ENCODE data around the gene USH2A.

Gene USH2A

DNA sequence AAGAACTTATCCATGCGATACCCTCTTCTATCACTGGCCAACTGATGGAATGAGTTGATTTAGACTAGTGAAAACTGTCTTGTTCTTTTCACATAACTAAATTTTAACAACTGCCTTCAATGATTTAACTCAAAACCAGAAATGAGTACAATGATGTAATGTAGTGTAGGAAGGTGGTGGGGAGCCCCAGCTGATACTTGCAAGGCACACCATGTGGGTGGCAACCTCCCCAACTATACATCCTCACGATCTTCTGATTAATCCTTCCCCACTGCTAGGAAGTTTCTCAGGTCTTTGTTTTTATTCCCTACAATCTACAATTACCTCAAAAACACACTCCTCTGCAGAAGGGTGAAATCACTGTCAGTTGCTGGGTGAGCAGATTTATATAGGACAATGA, 755.5 kb downstream of the USH2A start:
- DNase-seq = no peak

DNA sequence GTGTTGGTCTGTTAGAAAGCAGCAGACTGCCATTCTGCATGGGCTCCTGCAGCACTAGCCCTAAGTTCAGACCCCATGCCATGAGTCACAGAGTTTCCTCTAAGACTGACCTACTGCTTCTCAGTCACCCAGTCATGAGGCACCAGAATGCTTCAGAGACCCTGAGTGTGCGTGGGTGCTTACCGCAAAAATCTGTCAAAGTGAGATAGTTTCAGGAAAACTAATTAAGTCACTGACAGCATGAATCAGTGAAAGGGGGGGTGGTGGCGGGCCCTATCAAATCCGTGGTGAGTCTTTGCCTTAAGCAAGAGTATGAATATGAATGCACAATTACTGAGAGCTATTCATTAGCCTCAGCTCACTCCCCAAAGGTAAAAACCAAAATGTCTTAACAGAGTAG, 758.0 kb downstream of the USH2A start:
- no peak for DNase-seq

DNA sequence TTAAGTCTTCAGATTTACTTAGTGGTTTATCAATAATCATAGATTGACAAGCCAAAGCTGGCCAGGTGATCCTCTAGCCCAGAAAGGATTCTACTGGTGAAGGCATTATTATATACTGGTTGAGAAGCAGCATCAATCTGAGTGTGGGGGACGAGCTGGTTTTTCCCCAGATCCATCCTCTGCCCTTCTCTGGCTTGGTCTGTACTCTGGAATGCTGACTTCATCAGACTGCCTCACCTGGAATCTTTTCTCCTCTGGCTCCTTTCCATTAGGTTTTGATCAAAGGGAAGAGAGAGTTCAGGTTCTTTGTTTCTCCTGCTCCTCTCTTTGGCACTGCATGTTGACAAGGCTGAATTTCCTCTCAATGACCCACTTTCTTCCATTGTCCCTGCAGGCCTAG, 762.2 kb downstream of the USH2A start:
- DNase-seq = no peak

DNA sequence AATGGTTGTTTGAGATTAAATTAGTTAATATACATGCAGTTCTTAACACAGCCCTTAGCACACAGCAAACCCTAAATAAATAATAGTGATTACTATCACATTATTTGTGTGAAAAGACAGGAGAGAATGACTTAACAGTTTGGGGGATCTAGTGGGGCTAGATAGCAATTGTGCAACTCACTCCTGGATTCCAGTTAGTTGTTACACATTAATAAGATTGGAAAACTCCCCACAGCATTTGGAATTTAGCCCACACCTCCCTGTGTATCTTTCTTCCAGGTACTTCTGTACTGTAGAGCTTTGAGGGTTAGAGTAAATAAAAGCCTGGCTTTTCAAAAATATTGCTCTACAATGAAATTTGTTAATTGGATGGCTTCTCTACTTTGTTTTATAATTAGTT, 763.0 kb downstream of the USH2A start:
- DNase-seq = no peak

GRCh38 chr1:215657047-215657446, 766.2 kb downstream of the USH2A start:
- DNase-seq = no peak

GRCh38 chr1:215652371-215652770, 770.9 kb downstream of the USH2A start:
- DNase-seq = no peak

- DNase-seq = no peak
Measured at GRCh38 chr1:215651867-215652266, 771.4 kb downstream of the USH2A start.

DNA sequence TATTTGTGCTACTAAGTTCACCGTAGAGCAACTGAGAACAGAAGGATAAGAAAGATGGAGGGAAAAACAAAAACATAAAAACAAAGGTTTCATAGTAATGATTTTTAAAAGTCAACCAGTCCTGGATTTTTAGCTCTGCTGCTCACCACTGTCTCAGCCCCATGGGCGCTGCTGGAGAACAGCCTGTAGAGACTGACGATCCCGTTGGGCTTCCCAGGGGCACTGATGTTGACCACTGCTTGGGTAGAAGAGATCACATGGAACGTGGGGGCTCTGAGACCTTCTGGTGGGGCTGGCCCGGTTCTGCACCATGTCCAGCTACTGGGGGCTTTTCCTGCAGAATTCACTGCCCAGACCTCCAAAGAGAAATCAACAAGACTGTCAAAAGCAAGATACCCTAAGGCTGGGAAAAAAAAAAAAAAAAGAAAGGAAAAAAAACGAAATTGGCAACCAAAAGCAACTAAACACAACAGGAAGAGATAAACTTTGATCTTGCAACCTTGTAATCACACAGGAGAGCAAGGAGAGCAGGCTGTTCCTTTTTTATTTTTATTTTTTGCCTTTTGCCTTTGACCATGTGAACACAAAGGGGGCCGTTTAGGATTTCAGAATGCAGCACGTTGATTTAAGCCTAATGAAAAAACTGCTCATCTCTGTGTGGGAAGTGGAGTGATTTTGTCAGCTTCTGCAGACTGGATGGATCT, 772.6 kb downstream of the USH2A start:
- no peak for DNase-seq

DNA sequence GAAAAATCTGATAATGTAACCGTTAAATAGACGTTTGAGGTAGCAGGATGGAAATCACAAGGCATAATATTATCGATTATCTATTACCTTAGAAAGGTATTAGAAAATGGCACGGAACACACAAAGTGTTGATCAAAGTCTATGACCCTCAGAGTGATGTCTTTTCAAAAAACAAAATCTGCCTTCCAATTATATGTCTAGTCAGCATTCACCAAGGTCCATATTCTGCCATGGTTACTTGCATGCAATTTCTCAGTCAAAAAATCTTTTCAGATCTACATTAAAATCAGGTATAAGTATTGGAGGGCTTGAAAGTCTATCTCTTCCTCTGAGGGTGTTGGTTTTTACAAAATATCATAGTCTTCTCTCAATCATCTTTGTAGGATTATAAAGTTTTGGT, 774.3 kb downstream of the USH2A start:
- DNase-seq = no peak

GRCh38 chr1:215647738-215648137, 775.5 kb downstream of the USH2A start:
- DNase-seq = no peak

- no peak for DNase-seq
Measured at GRCh38 chr1:215645861-215646260, 777.4 kb downstream of the USH2A start.

DNA sequence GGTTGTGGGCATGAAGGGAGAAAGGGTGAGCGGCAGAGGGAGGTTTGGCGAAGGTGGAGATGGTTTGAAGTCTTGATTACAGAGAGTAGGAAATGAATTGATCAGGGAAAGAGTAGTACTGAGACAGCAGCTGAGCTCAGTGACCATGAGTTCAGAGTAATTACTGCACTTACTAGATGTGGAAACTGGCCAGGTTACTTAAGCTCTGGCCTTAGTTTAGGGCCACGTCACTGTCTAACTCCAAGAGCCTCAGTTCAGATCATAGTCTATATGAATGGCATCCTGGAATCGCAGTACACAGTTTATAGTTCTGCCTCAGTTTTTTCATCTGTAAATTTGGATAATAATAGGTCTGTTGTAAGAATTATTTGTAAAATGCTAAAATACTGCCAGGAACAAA, 778.1 kb downstream of the USH2A start:
- DNase-seq = no peak

- no peak for DNase-seq
Measured at GRCh38 chr1:215643592-215644321, 779.5 kb downstream of the USH2A start.

GRCh38 chr1:215640429-215641148, 782.7 kb downstream of the USH2A start:
- DNase-seq = no peak

DNA sequence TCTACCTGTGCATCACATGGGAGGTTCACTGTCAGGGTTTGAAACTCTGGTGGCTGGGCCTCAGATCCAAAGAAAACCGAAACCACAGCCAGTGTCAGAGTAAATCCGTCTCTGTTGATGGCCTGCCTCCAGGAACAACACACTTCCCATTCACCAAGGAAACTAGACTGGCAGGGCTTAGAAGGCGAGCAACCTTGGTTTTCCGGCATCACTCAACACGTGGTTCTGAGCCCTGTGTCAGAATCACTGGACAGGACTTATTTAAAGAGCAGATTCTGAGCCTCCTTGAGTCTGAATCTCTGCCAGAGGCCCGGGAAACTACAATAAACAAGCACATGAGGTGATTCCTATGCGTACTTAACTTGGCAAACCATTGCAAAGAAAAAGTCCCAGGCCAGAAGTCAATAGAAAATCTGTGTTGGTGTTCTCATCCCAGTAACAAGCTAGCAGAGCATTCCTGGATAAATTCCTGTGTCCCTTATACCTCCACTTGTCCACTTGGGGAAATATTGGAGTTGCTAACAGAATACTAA, 786.1 kb downstream of the USH2A start:
- DNase-seq = no peak

- DNase-seq = no peak
Measured at GRCh38 chr1:215636258-215636965, 786.8 kb downstream of the USH2A start.

- no peak for DNase-seq
Measured at GRCh38 chr1:215635827-215636226, 787.4 kb downstream of the USH2A start.

GRCh38 chr1:215631489-215631888, 791.8 kb downstream of the USH2A start:
- DNase-seq = no peak

DNA sequence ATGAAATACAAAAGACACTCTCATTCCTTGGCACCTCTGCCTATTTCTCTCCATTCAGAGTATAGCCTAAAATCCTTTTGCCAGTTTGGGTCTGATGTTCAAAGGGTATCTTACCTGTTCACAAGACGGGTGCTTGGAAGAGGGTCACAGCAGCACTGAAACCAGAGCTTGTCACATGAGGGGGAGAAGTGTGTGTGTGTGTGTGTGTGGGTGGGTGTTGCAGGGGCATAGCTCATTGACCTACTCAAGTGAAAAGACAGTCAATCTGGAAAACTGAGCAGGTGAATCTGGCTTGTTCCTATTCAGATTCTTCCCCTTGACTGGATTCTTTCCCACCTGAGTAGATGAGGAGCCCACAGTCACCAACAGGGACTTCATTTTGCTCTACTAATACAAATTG, 792.2 kb downstream of the USH2A start:
- DNase-seq = no peak

GRCh38 chr1:215625949-215626348, 797.3 kb downstream of the USH2A start:
- no peak for DNase-seq

DNA sequence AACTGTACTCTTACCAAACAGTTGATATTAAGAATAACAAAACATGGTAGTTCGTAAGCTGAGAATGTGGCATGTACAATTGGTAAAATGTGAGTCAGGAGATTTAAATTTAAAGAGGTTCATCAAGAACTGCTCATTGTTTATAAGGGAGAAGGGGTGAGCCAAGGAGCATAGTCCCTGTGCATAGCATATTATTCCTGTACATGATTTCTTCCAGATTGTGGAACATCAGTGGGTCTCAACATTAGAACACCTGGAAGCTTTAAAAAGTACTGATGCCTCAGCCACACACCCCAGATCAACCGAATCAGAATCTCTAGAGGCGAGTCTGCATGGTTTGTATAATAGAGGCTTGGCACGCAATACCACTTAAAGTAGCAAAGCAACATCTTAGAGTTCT, 800.1 kb downstream of the USH2A start:
- DNase-seq = no peak

GRCh38 chr1:215617979-215618378, 805.3 kb downstream of the USH2A start:
- DNase-seq = no peak

- no peak for DNase-seq
Measured at GRCh38 chr1:215612391-215612790, 810.9 kb downstream of the USH2A start.

Data from CD4-positive, alpha-beta T cell treated with Interferon alpha-2 for 1 hour (primary cell).